Measurements from ENCODE around the gene SPTBN1. TPM values are rescaled to one million over a fixed set of nuclear protein-coding genes. Genes with fewer than 3 reads are reported as not detected.

The SPTBN1 gene
- total and polyA plus RNA-seq, 2 of the 13 experiments (the other 11 are each of a cell fraction or from before 2014, with no cell fraction given): 123 to 299 TPM

DNA sequence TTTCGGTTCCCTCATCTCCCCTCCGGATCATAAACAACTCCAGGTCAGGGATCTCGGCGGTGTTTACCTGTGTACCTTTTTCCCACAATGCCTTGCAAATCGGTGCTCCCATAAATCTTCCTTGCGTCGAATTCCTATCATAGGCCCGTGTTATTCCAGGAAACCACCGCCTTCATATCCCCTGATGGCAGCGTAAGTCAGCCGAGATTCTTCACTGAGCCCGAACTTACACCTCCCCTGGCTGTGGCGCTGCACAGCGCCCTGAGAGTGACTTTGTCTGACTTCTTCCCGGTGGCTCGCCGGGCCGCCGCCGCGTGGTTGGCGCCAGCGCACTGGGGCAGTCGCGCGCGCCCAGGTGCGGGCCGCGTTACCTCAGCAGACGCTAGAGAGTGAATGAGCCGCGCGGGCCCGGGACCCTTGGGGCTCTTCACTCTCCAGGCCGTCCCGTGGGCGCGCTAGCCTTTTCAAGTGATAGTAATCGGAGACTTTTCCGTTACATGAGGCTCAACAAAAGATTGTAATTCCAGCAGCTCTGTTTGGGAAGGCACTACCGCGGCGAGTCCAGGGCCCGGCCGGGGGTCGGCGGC is 101.6 kb downstream of the SPTBN1 start (continued):
- TF ChIP-seq HMG20B (CRISPR knock-in tag; conservative IDR thresholded peaks at IDR 0.05) (no peak; the same call in 1 of the 2 replicates), ZNF335 (CRISPR knock-in tag; IDR thresholded peaks at IDR 0.05) (peak; percentile 75), SMC3 (IDR thresholded peaks at IDR 0.05; ENCODE audit: low read length) (0 out of 2 replicates have a peak, but pooled peaks have one; percentile 25), ZFP62 (CRISPR knock-in tag; IDR thresholded peaks at IDR 0.05) (no peak), ZKSCAN8 (CRISPR knock-in tag; IDR thresholded peaks at IDR 0.05; ENCODE audit: borderline replicate concordance) (peak; percentile 80; the same call in 1 of the 2 replicates), RXRA (CRISPR knock-in tag; IDR thresholded peaks at IDR 0.05) (no peak; the same call in 1 of the 2 replicates), ISL2 (CRISPR knock-in tag; IDR thresholded peaks at IDR 0.05) (no peak; the same call in none of the 2 replicates), KDM5A (IDR thresholded peaks at IDR 0.05; ENCODE audit: borderline replicate concordance, low read length) (peak; percentile 77), TCF7L2 (IDR thresholded peaks at IDR 0.05; ENCODE audit: low read depth, low read length) (no peak), THAP11 (CRISPR knock-in tag; IDR thresholded peaks at IDR 0.05) (peak; percentile 67; the same call in 1 of the 2 replicates), ZNF598 (CRISPR knock-in tag; IDR thresholded peaks at IDR 0.05; ENCODE audit: borderline replicate concordance) (peak; percentile 96; the same call in 1 of the 2 replicates), CENPBD1 (CRISPR knock-in tag; IDR thresholded peaks at IDR 0.05; ENCODE audit: borderline replicate concordance, low read depth) (no peak), NFKB2 (CRISPR knock-in tag; IDR thresholded peaks at IDR 0.05; ENCODE audit: borderline replicate concordance) (peak; percentile 77)
- TF ChIP-seq, protein P1, sequence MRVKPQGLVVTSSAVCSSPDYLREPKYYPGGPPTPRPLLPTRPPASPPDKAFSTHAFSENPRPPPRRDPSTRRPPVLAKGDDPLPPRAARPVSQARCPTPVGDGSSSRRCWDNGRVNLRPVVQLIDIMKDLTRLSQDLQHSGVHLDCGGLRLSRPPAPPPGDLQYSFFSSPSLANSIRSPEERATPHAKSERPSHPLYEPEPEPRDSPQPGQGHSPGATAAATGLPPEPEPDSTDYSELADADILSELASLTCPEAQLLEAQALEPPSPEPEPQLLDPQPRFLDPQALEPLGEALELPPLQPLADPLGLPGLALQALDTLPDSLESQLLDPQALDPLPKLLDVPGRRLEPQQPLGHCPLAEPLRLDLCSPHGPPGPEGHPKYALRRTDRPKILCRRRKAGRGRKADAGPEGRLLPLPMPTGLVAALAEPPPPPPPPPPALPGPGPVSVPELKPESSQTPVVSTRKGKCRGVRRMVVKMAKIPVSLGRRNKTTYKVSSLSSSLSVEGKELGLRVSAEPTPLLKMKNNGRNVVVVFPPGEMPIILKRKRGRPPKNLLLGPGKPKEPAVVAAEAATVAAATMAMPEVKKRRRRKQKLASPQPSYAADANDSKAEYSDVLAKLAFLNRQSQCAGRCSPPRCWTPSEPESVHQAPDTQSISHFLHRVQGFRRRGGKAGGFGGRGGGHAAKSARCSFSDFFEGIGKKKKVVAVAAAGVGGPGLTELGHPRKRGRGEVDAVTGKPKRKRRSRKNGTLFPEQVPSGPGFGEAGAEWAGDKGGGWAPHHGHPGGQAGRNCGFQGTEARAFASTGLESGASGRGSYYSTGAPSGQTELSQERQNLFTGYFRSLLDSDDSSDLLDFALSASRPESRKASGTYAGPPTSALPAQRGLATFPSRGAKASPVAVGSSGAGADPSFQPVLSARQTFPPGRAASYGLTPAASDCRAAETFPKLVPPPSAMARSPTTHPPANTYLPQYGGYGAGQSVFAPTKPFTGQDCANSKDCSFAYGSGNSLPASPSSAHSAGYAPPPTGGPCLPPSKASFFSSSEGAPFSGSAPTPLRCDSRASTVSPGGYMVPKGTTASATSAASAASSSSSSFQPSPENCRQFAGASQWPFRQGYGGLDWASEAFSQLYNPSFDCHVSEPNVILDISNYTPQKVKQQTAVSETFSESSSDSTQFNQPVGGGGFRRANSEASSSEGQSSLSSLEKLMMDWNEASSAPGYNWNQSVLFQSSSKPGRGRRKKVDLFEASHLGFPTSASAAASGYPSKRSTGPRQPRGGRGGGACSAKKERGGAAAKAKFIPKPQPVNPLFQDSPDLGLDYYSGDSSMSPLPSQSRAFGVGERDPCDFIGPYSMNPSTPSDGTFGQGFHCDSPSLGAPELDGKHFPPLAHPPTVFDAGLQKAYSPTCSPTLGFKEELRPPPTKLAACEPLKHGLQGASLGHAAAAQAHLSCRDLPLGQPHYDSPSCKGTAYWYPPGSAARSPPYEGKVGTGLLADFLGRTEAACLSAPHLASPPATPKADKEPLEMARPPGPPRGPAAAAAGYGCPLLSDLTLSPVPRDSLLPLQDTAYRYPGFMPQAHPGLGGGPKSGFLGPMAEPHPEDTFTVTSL (CRISPR knock-in tag; IDR thresholded peaks at IDR 0.05; ENCODE audit: borderline replicate concordance): peak; percentile 70; the same call in 1 of the 2 replicates
- TF ChIP-seq, protein P2, sequence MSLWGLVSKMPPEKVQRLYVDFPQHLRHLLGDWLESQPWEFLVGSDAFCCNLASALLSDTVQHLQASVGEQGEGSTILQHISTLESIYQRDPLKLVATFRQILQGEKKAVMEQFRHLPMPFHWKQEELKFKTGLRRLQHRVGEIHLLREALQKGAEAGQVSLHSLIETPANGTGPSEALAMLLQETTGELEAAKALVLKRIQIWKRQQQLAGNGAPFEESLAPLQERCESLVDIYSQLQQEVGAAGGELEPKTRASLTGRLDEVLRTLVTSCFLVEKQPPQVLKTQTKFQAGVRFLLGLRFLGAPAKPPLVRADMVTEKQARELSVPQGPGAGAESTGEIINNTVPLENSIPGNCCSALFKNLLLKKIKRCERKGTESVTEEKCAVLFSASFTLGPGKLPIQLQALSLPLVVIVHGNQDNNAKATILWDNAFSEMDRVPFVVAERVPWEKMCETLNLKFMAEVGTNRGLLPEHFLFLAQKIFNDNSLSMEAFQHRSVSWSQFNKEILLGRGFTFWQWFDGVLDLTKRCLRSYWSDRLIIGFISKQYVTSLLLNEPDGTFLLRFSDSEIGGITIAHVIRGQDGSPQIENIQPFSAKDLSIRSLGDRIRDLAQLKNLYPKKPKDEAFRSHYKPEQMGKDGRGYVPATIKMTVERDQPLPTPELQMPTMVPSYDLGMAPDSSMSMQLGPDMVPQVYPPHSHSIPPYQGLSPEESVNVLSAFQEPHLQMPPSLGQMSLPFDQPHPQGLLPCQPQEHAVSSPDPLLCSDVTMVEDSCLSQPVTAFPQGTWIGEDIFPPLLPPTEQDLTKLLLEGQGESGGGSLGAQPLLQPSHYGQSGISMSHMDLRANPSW (CRISPR knock-in tag; IDR thresholded peaks at IDR 0.05; ENCODE audit: borderline replicate concordance): peak; percentile 51; the same call in 1 of the 2 replicates
